NCI-H82 treated with DMSO at 0.1 percent for 48 hours (cell line): ENCODE data around the gene CNTN4.

Experiments used
- DNase-seq: peaks from one replicate; lab custom pipeline; 2025; ENCODE audit not compliant: unreplicated experiment; lab: John Stamatoyannopoulos, UW

CNTN4 gene

DNA sequence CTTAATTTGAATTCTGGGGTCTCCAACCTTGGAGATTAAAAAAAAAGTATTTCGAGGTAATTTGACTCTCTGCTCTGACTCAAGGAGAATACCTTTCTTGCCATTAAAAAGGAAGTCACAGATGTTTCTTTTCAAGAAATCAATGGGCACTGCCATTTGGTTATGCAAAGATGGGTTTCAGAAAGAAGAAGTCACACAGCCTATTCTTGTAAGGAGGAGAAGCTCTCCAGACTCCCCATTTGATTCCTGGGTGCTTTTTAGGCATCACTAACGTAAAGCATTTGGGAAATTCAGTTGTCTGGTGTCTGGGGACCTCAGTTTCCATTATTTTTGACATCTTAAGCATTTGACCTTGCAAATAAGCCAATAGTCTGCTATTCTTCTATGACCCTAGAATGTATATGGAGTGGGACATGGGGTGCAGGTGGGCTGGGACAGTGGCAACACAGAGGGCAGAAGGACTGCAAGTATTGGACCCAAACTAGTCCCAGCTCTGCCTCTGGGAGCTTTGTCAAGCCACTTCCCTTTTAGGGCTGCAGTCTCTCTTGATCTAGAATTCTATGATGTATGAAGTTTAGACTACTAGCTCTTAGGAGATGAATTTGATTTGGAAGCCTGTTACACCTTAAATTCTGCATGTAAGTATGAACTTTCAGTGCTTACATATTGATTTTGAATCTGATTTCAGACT is 983.7 kb downstream of the CNTN4 start:
- no peak for DNase-seq

GRCh38 chr3:3084890-3085289 is 986.2 kb downstream of the CNTN4 start:
- DNase-seq: no peak

GRCh38 chr3:3085782-3086181 is 987.1 kb downstream of the CNTN4 start:
- DNase-seq: no peak

DNA sequence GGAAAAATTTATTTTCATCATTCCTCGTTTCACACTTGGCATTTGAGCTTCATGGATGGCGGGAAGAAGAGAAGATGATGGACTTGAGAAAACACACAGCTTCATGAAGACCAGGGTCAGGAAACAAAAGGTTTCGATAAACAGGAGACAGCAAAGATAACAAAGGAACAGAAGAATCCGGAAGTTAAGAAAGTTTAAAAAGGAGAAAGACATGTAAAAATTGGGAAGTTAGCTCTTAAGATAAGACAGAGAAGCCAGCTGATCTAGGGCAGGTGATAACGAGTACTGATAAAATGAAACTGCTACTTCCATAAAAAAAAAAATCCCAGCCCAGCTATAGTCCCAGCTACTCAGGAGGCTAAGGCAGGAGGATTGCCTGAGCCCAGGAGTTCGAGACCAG is 987.6 kb downstream of the CNTN4 start:
- no peak for DNase-seq

GRCh38 chr3:3087279-3087678 is 988.6 kb downstream of the CNTN4 start:
- no peak for DNase-seq

DNA sequence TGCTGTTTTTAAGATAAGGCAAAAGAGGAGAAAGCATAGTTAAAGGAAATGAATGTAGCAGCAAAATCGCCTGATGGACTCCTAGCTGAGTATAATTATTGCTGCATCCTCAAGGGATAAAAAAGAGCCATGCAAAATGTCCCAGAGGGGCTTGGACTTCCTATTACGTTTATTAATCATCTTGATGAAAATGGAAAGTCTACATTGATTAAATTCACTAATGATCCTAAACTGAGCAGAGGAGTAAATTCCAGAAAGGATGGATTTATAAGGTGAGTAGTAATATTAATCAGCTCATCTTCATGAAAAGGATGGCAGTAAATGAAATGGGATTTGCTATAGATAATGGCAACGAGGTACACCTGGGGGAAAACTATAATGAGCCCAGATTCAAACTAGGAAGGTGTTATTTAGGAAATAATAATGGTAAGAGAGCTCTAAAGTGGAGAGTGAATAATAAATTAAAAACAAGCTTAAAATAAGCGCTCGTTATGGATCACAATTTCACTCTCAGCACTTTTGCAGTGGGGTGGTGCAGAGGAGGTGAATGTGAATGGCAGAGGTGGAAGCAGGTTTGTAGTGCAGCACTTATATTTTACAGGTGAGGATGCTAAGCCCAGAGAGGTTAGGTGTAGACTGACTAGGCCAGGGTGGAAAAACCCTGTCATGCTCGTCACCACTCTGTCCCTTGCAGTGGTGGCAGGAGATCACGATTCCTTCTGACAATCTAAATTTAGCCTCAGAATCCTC is 989.2 kb downstream of the CNTN4 start:
- no peak for DNase-seq

GRCh38 chr3:3089017-3089416 is 990.4 kb downstream of the CNTN4 start:
- no peak for DNase-seq

DNA sequence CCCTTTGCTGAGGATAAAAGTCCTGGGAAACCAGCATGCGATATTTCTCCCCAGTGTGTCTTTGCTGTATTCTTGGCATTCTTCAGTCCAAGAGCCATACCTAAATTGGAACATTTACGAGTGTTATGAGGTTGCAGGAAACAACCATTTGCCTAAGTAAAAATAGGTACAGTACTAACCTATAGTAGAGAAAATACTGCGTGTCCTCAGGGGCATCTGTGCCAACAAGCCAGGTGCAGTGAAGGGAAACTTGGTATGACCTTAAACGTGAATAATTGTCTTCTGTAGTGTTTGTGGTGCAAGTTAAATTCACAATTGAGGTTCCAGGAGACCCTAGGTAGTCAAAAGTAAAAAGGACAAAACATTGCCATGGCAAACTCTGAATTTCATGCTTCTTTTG is 999.3 kb downstream of the CNTN4 start:
- DNase-seq: no peak

- no peak for DNase-seq
These were observed 1003.2 kb downstream of the CNTN4 start for GRCh38 chr3:3101660-3102458.

GRCh38 chr3:3102751-3103150 is 1004.1 kb downstream of the CNTN4 start:
- no peak for DNase-seq

- no peak for DNase-seq
These were observed 1006.6 kb downstream of the CNTN4 start for GRCh38 chr3:3105246-3105645.

GRCh38 chr3:3105815-3106214 is 1007.1 kb downstream of the CNTN4 start:
- DNase-seq: no peak

DNA sequence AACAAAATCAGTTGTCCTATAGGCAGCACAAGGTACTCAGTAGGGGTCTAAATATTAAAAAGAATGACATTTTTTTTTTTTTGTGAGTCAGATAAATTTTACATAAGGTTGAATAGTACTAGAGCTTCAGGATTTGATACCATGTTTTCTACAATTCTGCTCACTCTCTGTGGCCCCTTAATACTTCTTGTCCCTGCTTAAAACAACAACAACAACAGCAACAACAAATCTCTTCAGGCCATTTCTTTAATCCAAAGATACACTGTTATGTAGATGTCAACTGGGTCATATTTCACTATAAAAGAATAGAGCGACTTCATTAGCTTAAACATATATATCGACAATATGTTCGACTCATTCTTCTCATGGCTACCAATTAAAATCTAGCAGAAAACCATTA is 1008.5 kb downstream of the CNTN4 start:
- no peak for DNase-seq
